Left ventricle myocardium inferior (tissue), 1 donor: ENCODE measurements around the gene BSG. TPM values are rescaled to one million over a fixed set of nuclear protein-coding genes. Genes with fewer than 3 reads are reported as not detected.

Experiments used
- DNase-seq: peaks from one replicate; pipeline ENCODE4 v3.0.0-alpha.2; 2020
- H3K27ac ChIP-seq: fragments of 200-600 bp; replicated peaks from 2 replicates; pipeline ENCODE4 v1.8.0; 2021
- H3K27me3 ChIP-seq: fragments of 200-600 bp; 2 replicates; pipeline ENCODE4 v1.8.0; 2021; ENCODE audit warnings: low read depth
- H3K36me3 ChIP-seq: fragments of 200-600 bp; 2 replicates; pipeline ENCODE4 v1.8.0; 2021
- H3K4me1 ChIP-seq: fragments of 200-600 bp; 2 replicates; pipeline ENCODE4 v1.8.0; 2021
- H3K4me3 ChIP-seq: fragments of 200-600 bp; 2 replicates; pipeline ENCODE4 v1.8.0; 2021; ENCODE audit warnings: mild to moderate bottlenecking, moderate library complexity
- H3K9me3 ChIP-seq: fragments of 200-600 bp; replicated peaks from 2 replicates; pipeline ENCODE4 v1.8.0; 2021
- intact Hi-C: fragments of 100-400 bp; cut with micrococcal nuclease; formaldehyde crosslinking; loops from one replicate; pipeline ENCODE4 v1.11.0; 2022
- total RNA-seq: library from RNA; stranded (reverse); fragmentation: NEBNext Ultra II Directional; extraction: Animal tissue kit (Norgen Biotek cat#: 25700); gene quantifications from one replicate; pipeline ENCODE4 v1.2.1, GENCODE V29; 2021
- TF ChIP-seq, protein P1 (sequence below): fragments of 200-600 bp; IDR thresholded peaks from 2 replicates; pipeline ENCODE4 v1.8.0; 2021; ENCODE audit warnings: antibody characterized with exemption, mild to moderate bottlenecking, borderline replicate concordance
- donor health status: DM: no; HTN: yes; CAD: no; lungs with severe emphysema.

The BSG gene
- total RNA-seq, 1 donor from 2014 or later, result 1,533 TPM

DNA sequence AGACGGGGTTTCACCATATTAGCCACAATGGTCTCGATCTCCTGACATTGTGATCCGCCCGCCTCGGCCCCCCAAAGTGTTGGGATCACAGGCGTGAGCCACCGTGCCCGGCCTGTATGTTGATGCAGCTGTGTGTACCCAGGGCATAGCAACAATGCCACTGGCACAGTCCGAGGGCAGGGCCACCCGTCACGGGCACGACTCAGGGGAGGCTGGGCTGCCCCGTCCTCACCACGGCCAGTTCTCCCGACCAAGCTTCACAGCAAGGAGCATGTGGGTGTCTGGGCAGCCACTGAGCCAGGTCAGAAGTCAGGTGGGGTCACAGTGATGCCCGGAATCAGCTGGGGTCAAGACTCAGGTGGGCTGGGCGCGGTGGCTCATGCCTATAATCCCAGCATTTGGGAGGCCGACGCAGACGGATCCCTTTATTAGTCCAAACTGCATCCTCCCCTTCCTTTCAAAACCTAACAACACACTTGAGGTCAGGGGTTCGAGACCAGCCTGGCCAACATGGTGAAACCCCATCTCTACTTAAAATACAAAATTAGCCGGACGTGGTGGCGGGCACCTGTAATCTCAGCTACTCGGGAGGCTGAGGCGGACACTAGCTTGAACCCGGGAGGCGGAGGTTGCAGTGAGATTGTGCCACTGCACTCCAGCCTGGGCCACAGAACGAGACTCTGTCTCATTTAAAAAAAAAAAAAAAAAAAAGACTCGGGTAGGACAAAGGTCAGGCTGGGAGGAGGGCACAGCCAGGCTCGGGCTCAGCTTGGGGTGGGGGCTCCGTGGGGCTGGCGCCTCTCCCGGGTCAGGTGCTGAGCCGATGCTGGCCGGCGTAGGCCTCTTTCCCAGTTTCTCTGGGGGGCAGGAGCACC lies 42.0 kb upstream of the BSG start:
- Histone ChIP-seq H3K27me3 (peaks cover 26% of the 10 kb centered on the region), H3K4me3 (peak overlapping the region; percentile 100), H3K27ac (peak overlapping the region; percentile 99), H3K36me3 (peaks cover under 1% of the 10 kb centered on the region), H3K9me3 (no peaks in the 10 kb centered on the region), H3K4me1 (peaks cover 46% of the 10 kb centered on the region)
- TF ChIP-seq, protein P1, sequence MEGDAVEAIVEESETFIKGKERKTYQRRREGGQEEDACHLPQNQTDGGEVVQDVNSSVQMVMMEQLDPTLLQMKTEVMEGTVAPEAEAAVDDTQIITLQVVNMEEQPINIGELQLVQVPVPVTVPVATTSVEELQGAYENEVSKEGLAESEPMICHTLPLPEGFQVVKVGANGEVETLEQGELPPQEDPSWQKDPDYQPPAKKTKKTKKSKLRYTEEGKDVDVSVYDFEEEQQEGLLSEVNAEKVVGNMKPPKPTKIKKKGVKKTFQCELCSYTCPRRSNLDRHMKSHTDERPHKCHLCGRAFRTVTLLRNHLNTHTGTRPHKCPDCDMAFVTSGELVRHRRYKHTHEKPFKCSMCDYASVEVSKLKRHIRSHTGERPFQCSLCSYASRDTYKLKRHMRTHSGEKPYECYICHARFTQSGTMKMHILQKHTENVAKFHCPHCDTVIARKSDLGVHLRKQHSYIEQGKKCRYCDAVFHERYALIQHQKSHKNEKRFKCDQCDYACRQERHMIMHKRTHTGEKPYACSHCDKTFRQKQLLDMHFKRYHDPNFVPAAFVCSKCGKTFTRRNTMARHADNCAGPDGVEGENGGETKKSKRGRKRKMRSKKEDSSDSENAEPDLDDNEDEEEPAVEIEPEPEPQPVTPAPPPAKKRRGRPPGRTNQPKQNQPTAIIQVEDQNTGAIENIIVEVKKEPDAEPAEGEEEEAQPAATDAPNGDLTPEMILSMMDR, result no peak
- DNase-seq, result no peak
- intact Hi-C loops, result no loop called here

DNA sequence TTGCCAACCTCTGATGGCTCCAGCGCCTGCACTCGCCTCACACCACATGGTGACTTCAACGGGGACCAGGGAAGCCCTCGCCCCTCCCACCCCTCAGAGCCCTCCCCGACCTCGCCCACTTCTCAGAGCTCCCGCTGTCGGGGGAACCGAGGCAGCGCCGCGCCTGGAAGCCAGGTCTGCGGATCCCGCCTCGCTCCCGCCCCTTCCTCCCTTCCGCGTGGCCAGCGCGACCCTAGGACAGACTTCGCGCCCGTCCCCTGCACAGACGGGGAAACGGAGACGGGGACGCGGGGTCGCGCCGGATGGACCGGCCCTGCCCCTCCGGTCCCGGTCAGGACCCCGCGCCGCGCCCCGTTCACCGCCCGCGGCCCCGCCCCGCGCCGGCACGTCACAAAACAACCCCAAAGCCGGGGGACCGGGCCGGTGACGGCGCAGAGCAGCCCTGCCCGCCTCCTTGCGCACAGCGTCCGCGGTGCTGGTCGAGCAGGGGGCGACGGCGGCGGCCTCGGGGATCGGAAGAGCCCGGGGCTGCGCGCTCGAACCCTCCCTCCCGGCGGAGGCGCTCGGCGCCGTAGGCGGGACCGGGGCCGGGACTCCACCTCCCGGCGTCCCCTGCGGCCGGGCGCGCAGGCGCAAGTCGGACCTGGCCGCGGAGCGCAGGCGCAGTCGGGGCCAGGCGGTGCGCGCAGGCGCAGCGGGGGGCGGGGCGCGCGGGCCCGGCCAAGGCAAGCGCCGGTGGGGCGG lies 41.2 kb upstream of the BSG start:
- peak overlapping the region; percentile 100 for H3K4me3 ChIP-seq
- TF ChIP-seq, protein P1, result no peak
- no peaks in the 10 kb centered on the region for H3K9me3 ChIP-seq
- H3K4me1 ChIP-seq, result peaks cover 54% of the 10 kb centered on the region
- intact Hi-C loops, result no loop called here
- DNase-seq, result peak; percentile 84
- H3K27ac ChIP-seq, result peak overlapping the region; percentile 99
- peaks cover 23% of the 10 kb centered on the region for H3K27me3 ChIP-seq
- peaks cover 9% of the 10 kb centered on the region for H3K36me3 ChIP-seq

GRCh38 chr19:531753-532560 lies 40.4 kb upstream of the BSG start, which contains the start of gene CDC34:
Gene CDC34 (plus strand): TSS chr19:531760. CDS start chr19:531932, 172 bp downstream.
- Histone ChIP-seq H3K27ac (peak within 1 kb of the TSS; percentile 99), H3K36me3 (peaks cover 17% of the 10 kb centered on the region), H3K9me3 (no peaks in the 10 kb centered on the region), H3K27me3 (peaks cover 15% of the 10 kb centered on the region), H3K4me1 (peaks cover 62% of the 10 kb centered on the region), H3K4me3 (peak within 1 kb of the TSS; percentile 100)
- TF ChIP-seq, protein P1, result no peak
- intact Hi-C loops, result no loop called here
- no peak for DNase-seq

DNA sequence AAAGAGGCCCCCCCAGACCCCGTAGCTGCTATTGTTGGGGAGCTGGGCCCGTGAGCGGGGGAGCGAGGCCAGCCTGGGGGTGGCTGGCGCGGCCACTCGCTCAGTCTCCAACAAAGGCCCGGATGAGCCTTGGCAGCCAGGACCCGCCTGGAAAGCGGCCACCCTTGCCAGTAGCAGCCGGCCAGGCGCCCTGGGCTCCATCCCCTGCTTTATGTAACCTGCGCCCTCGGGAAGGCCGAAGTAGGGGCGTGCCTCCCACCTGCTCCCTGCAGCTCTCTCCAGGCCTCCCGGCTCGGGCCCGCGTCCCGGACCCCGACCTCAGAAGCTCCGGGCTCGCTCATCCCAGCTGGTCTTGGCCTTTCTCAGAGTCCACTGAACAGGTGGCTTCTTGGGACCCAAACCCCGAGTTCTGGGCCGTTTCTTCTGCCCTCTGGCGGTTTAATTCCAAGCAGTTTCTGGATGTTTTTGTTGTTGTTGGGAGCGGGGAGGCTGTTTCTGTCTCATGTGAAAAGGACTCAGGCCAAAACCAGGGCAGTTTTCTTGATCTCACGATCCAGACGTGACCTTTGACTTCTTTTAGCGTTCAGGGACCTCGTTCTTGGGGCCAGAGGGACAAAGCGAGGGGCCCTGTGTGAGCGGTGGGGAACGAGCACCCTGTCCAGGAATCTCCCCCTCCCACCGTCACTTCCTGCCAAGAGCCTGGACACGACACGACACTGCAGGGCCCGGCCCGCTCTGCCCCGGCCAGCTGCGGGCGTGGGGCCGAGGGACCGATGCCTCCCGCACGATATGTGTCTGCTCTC lies 39.6 kb upstream of the BSG start:
- TF ChIP-seq, protein P1, result peak; percentile 59
- peak; percentile 86 for DNase-seq
- peaks cover 22% of the 10 kb centered on the region for H3K36me3 ChIP-seq
- intact Hi-C loops, result no loop called here
- peak overlapping the region; percentile 99 for H3K27ac ChIP-seq
- no peaks in the 10 kb centered on the region for H3K9me3 ChIP-seq
- peak overlapping the region; percentile 100 for H3K4me3 ChIP-seq
- peaks cover 8% of the 10 kb centered on the region for H3K27me3 ChIP-seq
- H3K4me1 ChIP-seq, result peaks cover 64% of the 10 kb centered on the region
